Kidney (tissue), 14 donors: Measurements from ENCODE around the gene OR1D2. TPM values are rescaled to one million over a fixed set of nuclear protein-coding genes. Genes with fewer than 3 reads are reported as not detected.
"Not testable (repeated sequence)": the region's sequence is repeated elsewhere in the genome, so short reads cannot be mapped to it uniquely, and the experiment has no call there.

Experiments used
- DNase-seq, 5 donors: peaks; one replicate each; pipeline ENCODE4 v3.0.0-alpha.2; 2013 to 2020
- FAIRE-seq: peaks from 2 replicates; lab custom pipeline; 2012; peaks lifted over from hg19 to GRCh38; lab: Jason Lieb, UNC
- H3K27ac ChIP-seq, 2 donors: one replicate each; pipeline ENCODE4 v1.7.0; 2013; ENCODE audit warnings: low read depth in 2 of 2, low read length in 2 of 2, inconsistent platforms in 1 of 2
- H3K27me3 ChIP-seq: one replicate; pipeline ENCODE4 v1.7.1; 2013; ENCODE audit warnings: low read length, inconsistent platforms; ENCODE audit not compliant: control insufficient read depth, insufficient read depth
- H3K36me3 ChIP-seq, 3 donors: one replicate each; pipeline versions ENCODE4 v1.7.0 to v1.7.1; 2013; ENCODE audit warnings: low read length in 3 of 3, control low read depth in 1 of 3, inconsistent platforms in 1 of 3; ENCODE audit not compliant: insufficient read depth in 3 of 3, control insufficient read depth in 2 of 3
- H3K4me1 ChIP-seq, 3 donors: one replicate each; pipeline versions ENCODE4 v1.7.0 to v1.7.1; 2013; ENCODE audit warnings: low read length in 3 of 3, inconsistent platforms in 1 of 3, low read depth in 1 of 3; ENCODE audit not compliant: control insufficient read depth in 2 of 3, insufficient read depth in 2 of 3
- H3K4me3 ChIP-seq, 3 donors: one replicate each; pipeline versions ENCODE4 v1.7.0 to v1.8.1; 2013; ENCODE audit warnings: low read length in 3 of 3, control low read depth in 1 of 3, inconsistent platforms in 1 of 3
- H3K9ac ChIP-seq, 3 donors: one replicate each; pipeline versions ENCODE4 v1.7.0 to v1.7.1; 2013; ENCODE audit warnings: low read length in 3 of 3, control low read depth in 1 of 3, inconsistent platforms in 1 of 3
- H3K9me3 ChIP-seq, 3 donors: one replicate each; pipeline versions ENCODE4 v1.7.0 to v1.7.1; 2013; ENCODE audit warnings: low read length in 3 of 3, control low read depth in 1 of 3, inconsistent platforms in 1 of 3; ENCODE audit not compliant: control insufficient read depth in 2 of 3, insufficient read depth in 1 of 3
- CTCF ChIP-seq: IDR thresholded peaks from 3 replicates; pipeline ENCODE4 v1.5.1; 2012; ENCODE audit warnings: mild to moderate bottlenecking, moderate library complexity, borderline replicate concordance; ENCODE audit not compliant: insufficient read depth; ENCODE audit errors: extremely low read depth
- intact Hi-C: fragments of 100-400 bp; cut with DNase I; formaldehyde crosslinking; loops from one replicate; pipeline ENCODE4 v1.11.1; 2022
- polyA plus RNA-seq: library from polyadenylated mRNA; stranded (reverse); fragments of 350-450 nt; fragmentation: Illumina TruSeq; extraction: RNeasy Lipid Tissue Mini Kit (QIAGEN cat#74804); gene quantifications from one replicate; pipeline ENCODE4 v1.2.3, GENCODE V29; 2014; ENCODE audit warnings: low read depth, low replicate concordance; ENCODE audit not compliant: insufficient read depth
- total RNA-seq: library from RNA; stranded (reverse); fragmentation: NEBNext Ultra II Directional; extraction: Animal tissue kit (Norgen Biotek cat#: 25700); gene quantifications from one replicate; pipeline ENCODE4 v1.2.1, GENCODE V29; 2021
- donor health status: control.
- donor health status: control.
- donor health status: control.
- donor health status: control.
- donor health status: control.
- donor health status: DM: yes; HTN: yes; CAD: no.
- donor health status: Normal renal cell carcinoma (clear cell type).

Gene OR1D2
- total and polyA plus RNA-seq, 2 donors from 2014 or later = not detected

DNA sequence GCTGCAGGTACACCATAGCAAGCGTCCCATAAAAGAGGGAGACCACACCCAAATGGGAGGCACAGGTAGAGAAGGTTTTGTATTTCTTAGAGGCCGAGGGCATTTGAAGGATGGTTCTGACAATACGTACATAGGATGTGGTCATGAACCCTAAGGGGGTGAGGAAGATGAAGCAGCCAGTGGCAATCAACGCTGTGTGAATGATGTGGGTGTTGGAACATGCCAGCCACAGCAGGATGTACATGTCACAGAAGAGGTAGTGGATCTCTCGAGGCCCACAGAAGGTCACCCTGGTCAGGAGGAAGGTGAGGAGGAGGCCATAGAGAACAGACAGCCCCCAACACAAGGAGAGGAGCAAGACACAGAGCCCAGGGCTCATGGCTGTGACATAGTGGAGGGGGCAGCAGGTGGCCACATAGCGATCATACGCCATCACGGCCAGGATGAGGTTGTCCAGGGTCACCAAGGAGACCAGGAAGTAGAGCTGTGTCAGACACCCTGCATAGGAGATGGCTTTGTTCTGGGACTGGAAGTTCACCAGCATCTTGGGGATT, 41.3 kb downstream of the OR1D2 start:
- intact Hi-C loops, H3K4me1 ChIP-seq, H3K4me3 ChIP-seq, H3K9me3 ChIP-seq, H3K9ac ChIP-seq, H3K36me3 ChIP-seq, H3K27ac ChIP-seq, DNase-seq, FAIRE-seq, H3K27me3 ChIP-seq: not testable (repeated sequence)

DNA sequence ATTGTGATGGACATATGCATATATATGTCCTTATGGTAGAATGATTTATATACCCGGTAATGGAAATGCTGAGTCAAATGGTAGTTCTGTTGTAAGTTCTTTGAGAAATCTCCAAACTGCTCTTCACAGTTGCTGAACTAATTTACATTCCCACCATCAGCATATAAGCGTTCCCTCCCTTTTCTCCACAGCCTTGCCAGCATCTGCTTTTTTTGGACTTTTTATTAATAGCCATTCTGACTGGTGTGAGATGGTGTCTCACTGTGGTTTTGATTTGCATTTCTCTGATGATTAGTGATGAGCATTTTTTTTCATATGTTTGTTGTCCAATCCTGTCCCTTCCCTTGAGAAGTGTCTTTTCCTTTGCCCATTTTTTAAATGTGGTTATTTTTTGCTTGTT, 49.4 kb downstream of the OR1D2 start:
- H3K4me3 ChIP-seq, DNase-seq, H3K9me3 ChIP-seq, intact Hi-C loops, H3K27me3 ChIP-seq, H3K4me1 ChIP-seq, H3K27ac ChIP-seq, H3K9ac ChIP-seq, H3K36me3 ChIP-seq, FAIRE-seq: not testable (repeated sequence)

- FAIRE-seq = no peak
- no peak for TF ChIP-seq CTCF
- no peak overlapping the region for H3K27ac ChIP-seq
- intact Hi-C loops = no loop called here
- H3K9ac ChIP-seq = no peak overlapping the region
- peaks cover 0 to 3% (median 0%) of the 10 kb centered on the region in 3 donors for H3K4me1 ChIP-seq
- peak overlapping the region in 2 of 3 donors; percentile 91 to 92 for H3K4me3 ChIP-seq
- no peaks in the 10 kb centered on the region for H3K36me3 ChIP-seq
- DNase-seq = no peak
- no peaks in the 10 kb centered on the region for H3K27me3 ChIP-seq
- no peaks in the 10 kb centered on the region for H3K9me3 ChIP-seq
Observed at GRCh38 chr17:3049705-3050295, 54.4 kb downstream of the OR1D2 start.

DNA sequence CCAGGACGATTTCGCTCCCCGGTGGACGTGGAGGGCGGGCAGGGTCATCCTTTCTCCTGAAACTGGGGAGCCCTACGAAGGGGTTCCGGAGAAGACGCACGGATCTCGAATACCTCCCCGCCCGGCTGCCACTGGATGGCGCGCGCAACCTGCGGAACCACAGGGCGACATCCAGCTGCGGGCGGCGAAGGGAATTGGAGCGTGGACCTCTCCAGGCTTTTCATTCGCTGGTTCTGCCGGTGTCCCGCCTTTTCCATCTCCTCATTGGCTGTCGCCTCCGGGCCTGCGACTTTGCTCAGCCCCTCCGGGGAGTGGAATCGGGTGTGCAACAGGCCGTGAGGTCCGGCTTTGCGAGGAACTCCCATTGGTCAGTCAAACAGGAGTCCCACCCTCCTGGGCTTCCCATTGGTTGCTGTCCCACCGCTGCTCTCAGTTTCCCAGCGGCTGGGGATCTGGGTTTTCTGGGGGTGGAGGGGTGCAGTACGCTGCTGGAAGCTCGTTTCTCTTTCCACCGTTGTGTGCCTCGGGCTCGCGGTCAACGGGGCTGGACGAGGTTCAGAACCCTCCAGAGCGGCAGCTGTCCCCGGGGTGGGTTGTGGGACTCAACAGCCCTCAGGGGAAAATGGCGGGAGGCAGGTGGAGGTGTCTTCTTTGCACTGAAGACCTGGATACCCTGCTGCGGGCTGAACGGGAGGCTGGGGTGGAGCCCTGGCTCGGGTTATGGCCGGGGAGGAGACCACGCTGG, 55.3 kb downstream of the OR1D2 start:
- Histone ChIP-seq H3K27me3 (no peaks in the 10 kb centered on the region), H3K27ac (peak overlapping the region in 1 of 2 donors; percentile 69), H3K4me3 (peak overlapping the region; percentile 71 to 92 (median 91)), H3K36me3 (no peaks in the 10 kb centered on the region), H3K4me1 (peaks cover 0 to 3% (median 0%) of the 10 kb centered on the region in 3 donors), H3K9ac (peak overlapping the region; percentile 57 to 84 (median 60)), H3K9me3 (peaks cover 0 to 9% (median 0%) of the 10 kb centered on the region in 3 donors)
- intact Hi-C loops = no loop called here
- peak; percentile 94 for FAIRE-seq
- TF ChIP-seq CTCF = peak; percentile 73
- peak; percentile 97 to 100 (median 99) for DNase-seq
